NCI-H82 (cell line): ENCODE measurements around the gene PDE11A.

Source experiments
- DNase-seq: peaks from one replicate; lab custom pipeline; 2025; lab: John Stamatoyannopoulos, UW

Gene PDE11A

GRCh38 chr2:177923323-177923722 lies 149.3 kb downstream of the PDE11A start:
- DNase-seq, result no peak

DNA sequence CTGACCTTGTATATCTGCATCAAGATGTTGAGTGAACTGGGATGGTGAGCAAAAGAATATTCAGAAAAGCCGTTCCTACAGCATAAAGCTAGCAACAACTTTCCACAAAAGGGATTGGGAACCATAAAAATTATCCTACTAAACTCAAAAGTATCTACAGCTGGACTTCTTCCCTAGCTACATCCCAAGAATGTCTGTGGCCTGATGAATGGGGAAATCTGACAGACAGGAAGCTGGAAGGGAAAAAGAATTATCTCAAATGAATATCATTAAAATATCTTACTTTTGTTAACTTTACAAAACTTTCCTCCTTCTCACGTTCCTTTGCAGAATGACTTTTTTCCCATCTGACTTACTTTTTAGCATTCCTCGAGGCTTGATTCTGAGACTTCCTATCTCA lies 150.9 kb downstream of the PDE11A start:
- no peak for DNase-seq

- DNase-seq, result no peak
Measured at GRCh38 chr2:177917169-177917568, 155.4 kb downstream of the PDE11A start.

DNA sequence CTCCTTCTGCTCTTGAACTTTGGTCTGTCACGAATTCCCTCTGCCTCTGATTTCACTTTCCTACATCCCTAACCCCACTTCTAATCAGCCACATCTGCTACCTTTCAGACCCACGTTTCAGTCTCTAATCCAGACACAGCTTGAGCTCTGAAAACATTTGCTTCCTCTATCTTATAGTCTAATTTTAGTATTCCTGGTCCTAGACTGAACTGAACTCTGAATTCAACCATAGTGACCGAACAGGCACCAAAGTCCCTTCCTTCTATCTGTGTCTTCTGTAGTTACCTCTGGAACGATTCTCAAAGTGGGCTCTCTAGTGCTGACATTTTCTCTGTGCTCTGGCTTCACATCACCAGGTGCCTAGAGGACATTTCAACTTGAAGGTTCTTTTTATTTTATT lies 156.2 kb downstream of the PDE11A start:
- no peak for DNase-seq

DNA sequence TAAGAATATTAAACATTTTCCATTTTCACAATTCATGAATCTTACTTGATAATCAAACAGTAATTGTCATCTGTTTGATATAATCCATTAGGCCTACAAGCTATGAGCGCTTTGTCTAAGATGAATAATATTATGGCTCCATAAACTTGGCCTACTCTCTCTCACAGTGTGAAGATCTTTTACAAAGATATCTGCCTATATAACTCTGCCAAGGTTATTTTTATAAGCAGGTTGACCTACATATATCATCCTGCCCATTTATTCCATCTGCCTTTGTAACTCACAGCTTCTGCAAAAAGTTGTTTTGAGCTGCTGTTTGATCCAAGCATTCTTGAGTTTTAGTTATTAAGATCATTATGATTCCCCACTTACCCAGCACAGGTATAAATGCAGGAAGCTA lies 158.3 kb downstream of the PDE11A start:
- no peak for DNase-seq

- DNase-seq, result no peak
Measured at GRCh38 chr2:177909962-177910361, 162.6 kb downstream of the PDE11A start.

GRCh38 chr2:177908824-177909223 lies 163.8 kb downstream of the PDE11A start:
- DNase-seq, result no peak

DNA sequence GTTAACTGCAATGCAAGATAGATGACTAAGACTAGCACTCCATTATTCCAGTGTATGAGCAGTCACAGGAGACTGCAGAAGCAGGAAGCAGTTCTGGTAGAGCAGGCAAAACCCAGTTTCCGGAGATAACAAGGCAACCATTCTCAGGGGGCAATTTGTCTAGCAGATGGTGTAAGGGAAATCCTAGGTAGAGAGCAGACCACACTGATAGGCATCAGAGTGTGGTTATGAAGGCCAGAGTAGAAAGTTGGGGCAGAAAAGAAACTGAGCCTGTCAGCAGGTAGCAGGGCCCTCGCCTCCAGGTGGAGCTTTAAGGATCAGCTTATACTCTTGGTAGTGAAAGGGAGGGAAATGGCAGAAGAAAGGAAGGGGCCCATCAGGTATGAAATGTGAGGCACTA lies 164.4 kb downstream of the PDE11A start:
- no peak for DNase-seq

DNA sequence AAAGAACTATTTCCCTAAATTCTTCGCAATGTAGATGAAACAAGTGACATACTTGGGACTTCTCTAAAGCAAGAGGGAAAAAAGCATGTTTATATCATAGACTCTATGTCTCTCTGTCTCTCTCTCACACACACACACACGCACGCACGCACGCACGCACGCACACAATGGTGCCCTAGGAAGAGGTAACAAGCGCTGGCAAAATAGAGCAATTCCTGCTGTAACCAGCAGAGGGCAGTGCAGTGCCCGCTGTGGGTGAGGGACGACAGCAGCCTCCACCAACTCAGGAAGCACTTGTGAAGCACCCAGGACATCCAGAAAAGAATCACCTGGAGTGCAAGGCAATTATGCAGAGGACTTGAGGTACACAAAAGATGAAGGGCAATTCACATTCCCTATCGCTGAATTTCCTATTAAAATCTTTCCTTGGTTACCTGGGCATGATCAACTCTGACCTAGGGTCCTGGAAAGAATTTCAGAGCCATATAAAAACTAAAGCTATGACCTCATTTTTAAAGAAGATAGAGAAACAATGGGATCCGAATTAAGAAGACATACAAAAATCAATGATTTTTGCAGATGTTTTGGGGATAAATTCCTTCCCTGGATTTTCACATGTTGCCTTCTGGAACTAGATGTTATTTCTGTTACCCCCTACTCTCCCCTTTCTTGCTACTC lies 166.4 kb downstream of the PDE11A start:
- peak; percentile 86 for DNase-seq

GRCh38 chr2:177905640-177906039 lies 166.9 kb downstream of the PDE11A start:
- no peak for DNase-seq

GRCh38 chr2:177902395-177903163 lies 170.0 kb downstream of the PDE11A start:
- peak; percentile 10 for DNase-seq

GRCh38 chr2:177900082-177900481 lies 172.5 kb downstream of the PDE11A start:
- DNase-seq, result no peak

DNA sequence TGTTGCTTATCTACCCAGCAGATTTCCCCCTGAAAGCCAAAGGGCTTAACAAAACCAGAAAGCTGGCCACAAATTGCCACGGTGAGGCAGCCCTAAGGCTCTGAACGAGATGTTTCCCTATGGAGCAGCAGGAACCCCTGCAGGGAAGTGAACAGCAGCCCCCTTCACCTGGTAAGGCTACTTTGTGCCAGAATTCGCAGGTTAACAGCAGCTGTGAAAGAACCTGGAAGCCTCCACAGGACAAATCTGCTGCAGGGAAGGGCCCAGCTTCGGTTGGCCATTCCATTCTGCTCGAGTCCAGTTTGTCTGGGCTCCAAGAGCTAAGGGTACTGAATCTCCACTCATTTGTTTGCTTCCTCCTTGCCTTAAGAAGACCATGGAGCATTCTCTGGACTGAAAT lies 175.3 kb downstream of the PDE11A start:
- DNase-seq, result no peak

DNA sequence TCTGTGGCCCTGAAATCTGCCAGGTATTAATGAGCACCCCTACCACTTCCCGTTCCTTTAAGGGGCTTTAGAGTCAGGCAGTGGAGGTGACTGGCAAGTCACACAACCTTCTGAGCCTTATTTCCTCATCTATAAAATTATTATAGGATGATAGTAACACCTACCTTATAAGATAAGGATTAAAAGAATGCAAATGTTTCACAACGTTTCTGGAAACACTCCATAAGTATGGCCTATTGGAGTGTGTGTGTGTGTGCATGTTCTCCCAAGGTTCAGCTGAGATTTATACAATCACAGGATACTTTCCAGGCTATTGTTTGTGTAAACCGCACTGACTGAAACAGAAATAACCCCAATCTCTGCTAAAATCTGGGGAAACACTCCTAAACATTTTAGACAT lies 176.0 kb downstream of the PDE11A start:
- DNase-seq, result no peak

DNA sequence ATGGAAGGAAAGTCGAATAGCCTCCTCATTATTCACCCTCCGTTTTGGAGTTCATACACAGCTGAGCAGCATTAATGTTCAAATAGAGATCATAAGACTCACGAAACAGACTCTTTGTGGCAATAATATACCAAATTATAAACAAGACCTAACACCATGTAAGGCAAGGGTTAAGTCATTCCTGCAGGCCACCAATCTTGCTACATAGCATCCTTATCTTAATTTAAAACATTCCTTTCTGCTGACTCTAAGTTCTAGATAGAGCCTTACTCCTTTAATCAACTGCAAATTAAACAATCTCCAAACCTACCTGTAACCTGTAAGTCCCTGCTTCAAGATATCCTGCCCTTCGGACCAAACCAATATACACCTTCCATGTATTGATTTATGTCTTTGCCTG lies 178.0 kb downstream of the PDE11A start:
- no peak for DNase-seq

GRCh38 chr2:177893880-177894279 lies 178.7 kb downstream of the PDE11A start:
- DNase-seq, result no peak

- no peak for DNase-seq
Measured at GRCh38 chr2:177891533-177891932, 181.0 kb downstream of the PDE11A start.

DNA sequence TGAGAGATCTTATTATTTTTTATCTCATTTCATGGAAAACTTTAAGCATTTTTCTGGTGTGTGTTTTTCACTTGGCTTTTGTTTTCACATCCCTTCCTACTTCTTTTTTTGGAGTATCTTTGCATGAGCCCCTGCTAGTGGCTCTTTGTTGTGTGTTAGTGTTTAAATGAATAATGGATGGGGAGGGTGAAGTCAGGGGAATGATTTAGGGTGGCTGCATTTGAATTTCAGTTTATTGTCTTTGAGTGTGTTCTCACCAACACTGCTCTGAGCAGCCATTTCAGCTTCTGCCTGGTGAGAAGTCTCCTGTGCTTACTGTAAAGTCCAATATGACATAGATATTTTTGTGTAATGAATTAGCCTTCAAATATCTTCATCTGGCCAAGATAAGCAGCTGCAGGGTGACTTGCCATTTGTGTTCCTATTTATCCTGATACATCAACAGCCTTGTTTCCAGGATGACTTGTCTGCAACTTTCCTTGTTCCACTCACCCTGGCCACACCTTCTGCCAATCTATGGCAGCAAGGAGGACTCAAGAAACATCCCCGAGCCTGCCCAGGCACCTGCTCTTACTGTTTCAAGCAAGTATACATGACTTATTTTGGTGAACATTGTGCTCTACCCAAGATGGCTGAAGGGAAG lies 182.6 kb downstream of the PDE11A start:
- DNase-seq, result no peak

GRCh38 chr2:177888581-177888980 lies 184.0 kb downstream of the PDE11A start:
- DNase-seq, result no peak

DNA sequence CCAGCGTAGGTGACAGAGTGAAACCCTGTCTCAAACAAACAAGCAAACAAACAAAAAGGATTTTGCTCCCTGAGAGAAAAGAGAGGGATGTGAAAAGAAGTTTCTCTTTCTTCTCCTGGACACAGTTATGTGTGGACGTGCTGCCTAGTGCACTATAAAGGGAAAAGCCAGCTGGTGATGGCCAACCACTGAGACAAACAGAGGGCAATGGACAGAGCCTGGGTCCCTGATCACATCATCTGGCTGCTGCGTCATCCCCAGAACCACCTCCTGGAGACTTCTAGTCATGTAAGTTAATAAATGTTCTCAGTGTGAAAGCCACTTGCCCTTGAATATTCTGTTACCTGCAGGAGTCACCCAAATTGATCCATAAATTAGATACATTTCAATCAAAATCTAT lies 184.9 kb downstream of the PDE11A start:
- no peak for DNase-seq

DNA sequence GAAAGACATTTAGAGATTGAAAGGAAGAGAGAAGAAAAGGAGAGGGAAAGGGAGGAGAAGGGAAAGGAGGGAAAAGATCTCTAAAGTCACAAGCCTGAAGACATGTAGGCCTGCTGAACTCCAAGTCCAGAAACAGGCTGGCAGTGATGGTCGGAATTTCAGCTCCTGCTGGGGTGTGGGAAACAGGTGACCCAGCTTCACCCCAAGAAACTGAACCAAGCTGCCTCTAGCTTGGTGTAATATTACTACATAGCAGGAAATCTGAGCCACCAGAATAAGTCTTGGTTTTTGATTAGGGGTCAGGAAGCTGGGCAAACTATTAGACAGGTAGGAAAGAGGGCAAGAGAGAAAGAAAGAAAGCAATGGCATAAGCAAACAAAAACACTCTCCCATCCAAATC lies 185.8 kb downstream of the PDE11A start:
- DNase-seq, result no peak

DNA sequence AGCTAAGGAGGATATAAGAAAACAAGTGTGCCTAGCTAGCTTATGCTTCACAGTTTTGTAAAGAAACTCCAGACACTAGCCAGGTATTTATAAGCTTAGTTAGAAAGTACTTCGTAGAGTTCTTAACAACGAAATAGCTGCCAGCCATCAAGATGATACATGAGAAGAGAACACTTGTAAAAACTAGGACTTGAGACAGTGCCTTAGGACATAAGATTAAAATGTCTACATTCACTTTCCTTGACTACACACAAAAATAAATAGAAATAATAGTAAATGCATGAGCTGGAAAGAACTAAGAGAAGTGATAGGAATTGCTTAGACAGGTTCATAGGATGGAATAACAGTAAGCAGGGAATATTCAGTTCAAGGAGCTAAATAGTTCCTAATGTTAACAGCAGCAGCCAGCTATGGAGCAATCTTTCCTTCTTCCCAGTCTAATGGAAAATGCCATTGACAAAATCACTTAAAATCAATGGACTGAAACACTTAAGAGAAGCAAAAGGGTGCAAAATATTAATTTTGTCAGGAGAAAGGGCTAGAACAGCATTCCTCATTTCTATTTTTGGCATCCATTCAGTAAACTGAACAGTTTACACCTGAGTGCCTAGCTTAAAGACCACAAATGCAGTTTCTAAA lies 186.6 kb downstream of the PDE11A start:
- DNase-seq, result no peak

GRCh38 chr2:177883177-177883576 lies 189.4 kb downstream of the PDE11A start:
- no peak for DNase-seq
